Neural cell (in vitro differentiated cells): ENCODE data around the gene DNAH8.

Experiments
- EP300 ChIP-seq: fragments of 450-650 bp; conservative IDR thresholded peaks from 2 replicates; pipeline ENCODE4 v1.6.1; 2014; ENCODE audit warnings: antibody characterized with exemption, mild to moderate bottlenecking, moderate library complexity; ENCODE audit not compliant: poor library complexity, severe bottlenecking
- EZH2 ChIP-seq: fragments of 200-600, 300-800 bp; shearing (Covaris generic), sonication (generic); IDR thresholded peaks from 2 replicates; pipeline ENCODE4 v1.6.1; 2014; ENCODE audit warnings: antibody characterized with exemption, low read length, borderline replicate concordance, mild to moderate bottlenecking; ENCODE audit not compliant: insufficient read depth, poor library complexity, severe bottlenecking
- MXI1 ChIP-seq: fragments of 450-650 bp; conservative IDR thresholded peaks from 2 replicates; pipeline ENCODE4 v1.6.1; 2014; ENCODE audit warnings: antibody characterized with exemption, mild to moderate bottlenecking; ENCODE audit not compliant: poor library complexity, severe bottlenecking
- POLR2AphosphoS5 ChIP-seq: IDR thresholded peaks from 2 replicates; pipeline ENCODE4 v1.6.1; 2012
- RAD21 ChIP-seq: fragments of 450-650 bp; conservative IDR thresholded peaks from 2 replicates; pipeline ENCODE4 v1.6.1; 2014; ENCODE audit warnings: antibody characterized with exemption, mild to moderate bottlenecking, moderate library complexity
- SMC3 ChIP-seq: fragments of 450-650 bp; conservative IDR thresholded peaks from 2 replicates; pipeline ENCODE4 v1.6.1; 2014; ENCODE audit warnings: antibody characterized with exemption, mild to moderate bottlenecking, moderate library complexity; ENCODE audit not compliant: poor library complexity
- TAF1 ChIP-seq: IDR thresholded peaks from 2 replicates; pipeline ENCODE4 v1.6.1; 2012; ENCODE audit warnings: low read depth
- TF ChIP-seq, protein P1 (sequence below): fragments of 450-650 bp; IDR thresholded peaks from 2 replicates; pipeline ENCODE4 v1.5.1; 2014; ENCODE audit warnings: antibody characterized with exemption, mild to moderate bottlenecking, moderate library complexity; ENCODE audit not compliant: poor library complexity, severe bottlenecking
- TF ChIP-seq, protein P2 (sequence below): IDR thresholded peaks from 2 replicates; pipeline ENCODE4 v1.6.1; 2012; ENCODE audit warnings: borderline replicate concordance

DNA sequence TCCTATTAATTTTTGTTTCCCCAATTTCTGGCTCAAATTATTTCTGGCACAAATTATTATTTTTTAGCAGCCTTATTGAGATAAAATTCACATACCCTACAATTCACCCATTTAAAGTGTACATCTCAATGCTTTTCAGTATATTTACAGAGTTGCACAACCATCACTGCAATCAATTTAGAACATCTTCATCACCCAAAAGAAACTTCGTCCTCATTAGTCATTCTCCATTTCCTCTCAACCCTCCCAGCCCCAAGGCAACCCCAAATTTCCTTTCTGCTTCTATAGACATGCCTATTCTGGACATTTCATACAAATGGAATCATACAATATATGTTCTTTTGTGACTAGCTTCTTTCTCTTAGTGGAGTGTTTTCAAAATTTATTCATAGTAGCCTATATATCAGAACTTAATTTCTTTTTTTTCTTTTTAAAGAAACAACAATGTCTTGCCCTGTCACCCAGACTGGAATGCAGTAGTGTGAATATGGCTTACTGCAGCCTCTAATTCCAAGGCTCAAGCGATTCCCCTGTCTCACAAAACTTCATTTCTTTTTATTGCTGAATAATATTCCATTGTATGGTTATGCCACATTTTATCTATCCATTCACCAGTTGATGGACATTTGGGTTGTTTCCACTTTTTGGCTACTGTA is 84.5 kb downstream of the DNAH8 start:
- TF ChIP-seq POLR2AphosphoS5, result no peak
- TF ChIP-seq, protein P1, sequence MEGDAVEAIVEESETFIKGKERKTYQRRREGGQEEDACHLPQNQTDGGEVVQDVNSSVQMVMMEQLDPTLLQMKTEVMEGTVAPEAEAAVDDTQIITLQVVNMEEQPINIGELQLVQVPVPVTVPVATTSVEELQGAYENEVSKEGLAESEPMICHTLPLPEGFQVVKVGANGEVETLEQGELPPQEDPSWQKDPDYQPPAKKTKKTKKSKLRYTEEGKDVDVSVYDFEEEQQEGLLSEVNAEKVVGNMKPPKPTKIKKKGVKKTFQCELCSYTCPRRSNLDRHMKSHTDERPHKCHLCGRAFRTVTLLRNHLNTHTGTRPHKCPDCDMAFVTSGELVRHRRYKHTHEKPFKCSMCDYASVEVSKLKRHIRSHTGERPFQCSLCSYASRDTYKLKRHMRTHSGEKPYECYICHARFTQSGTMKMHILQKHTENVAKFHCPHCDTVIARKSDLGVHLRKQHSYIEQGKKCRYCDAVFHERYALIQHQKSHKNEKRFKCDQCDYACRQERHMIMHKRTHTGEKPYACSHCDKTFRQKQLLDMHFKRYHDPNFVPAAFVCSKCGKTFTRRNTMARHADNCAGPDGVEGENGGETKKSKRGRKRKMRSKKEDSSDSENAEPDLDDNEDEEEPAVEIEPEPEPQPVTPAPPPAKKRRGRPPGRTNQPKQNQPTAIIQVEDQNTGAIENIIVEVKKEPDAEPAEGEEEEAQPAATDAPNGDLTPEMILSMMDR, result no peak
- TF ChIP-seq EP300, result no peak
- TF ChIP-seq TAF1, result no peak
- no peak for TF ChIP-seq EZH2
- TF ChIP-seq SMC3, result no peak
- TF ChIP-seq, protein P2, sequence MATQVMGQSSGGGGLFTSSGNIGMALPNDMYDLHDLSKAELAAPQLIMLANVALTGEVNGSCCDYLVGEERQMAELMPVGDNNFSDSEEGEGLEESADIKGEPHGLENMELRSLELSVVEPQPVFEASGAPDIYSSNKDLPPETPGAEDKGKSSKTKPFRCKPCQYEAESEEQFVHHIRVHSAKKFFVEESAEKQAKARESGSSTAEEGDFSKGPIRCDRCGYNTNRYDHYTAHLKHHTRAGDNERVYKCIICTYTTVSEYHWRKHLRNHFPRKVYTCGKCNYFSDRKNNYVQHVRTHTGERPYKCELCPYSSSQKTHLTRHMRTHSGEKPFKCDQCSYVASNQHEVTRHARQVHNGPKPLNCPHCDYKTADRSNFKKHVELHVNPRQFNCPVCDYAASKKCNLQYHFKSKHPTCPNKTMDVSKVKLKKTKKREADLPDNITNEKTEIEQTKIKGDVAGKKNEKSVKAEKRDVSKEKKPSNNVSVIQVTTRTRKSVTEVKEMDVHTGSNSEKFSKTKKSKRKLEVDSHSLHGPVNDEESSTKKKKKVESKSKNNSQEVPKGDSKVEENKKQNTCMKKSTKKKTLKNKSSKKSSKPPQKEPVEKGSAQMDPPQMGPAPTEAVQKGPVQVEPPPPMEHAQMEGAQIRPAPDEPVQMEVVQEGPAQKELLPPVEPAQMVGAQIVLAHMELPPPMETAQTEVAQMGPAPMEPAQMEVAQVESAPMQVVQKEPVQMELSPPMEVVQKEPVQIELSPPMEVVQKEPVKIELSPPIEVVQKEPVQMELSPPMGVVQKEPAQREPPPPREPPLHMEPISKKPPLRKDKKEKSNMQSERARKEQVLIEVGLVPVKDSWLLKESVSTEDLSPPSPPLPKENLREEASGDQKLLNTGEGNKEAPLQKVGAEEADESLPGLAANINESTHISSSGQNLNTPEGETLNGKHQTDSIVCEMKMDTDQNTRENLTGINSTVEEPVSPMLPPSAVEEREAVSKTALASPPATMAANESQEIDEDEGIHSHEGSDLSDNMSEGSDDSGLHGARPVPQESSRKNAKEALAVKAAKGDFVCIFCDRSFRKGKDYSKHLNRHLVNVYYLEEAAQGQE, result no peak
- TF ChIP-seq RAD21, result no peak
- no peak for TF ChIP-seq MXI1
